Activated CD4-positive, alpha-beta T cell treated with anti-CD3 and anti-CD28 coated beads, Interleukin-2, Interleukin-4, amounts not matched to agents 100 ng/mL and 50 ng/mL, durations not matched to agents 16 hours and 8 hours (primary cell): Measurements from ENCODE around the gene FAAH.

Experiments used
- DNase-seq: peaks from one replicate; pipeline ENCODE4 v3.0.0-alpha.2; 2020; ENCODE audit warnings: low spot score

Gene FAAH

GRCh38 chr1:46451948-46452930, 58.1 kb downstream of the FAAH start:
- DNase-seq: no peak

- DNase-seq: no peak
These were observed 58.8 kb downstream of the FAAH start for GRCh38 chr1:46452931-46453325.

GRCh38 chr1:46453449-46453848, 59.3 kb downstream of the FAAH start:
- DNase-seq: no peak

GRCh38 chr1:46455951-46456350, 61.8 kb downstream of the FAAH start:
- DNase-seq: no peak

GRCh38 chr1:46456411-46456963, 62.4 kb downstream of the FAAH start:
- no peak for DNase-seq

- no peak for DNase-seq
These were observed 63.1 kb downstream of the FAAH start for GRCh38 chr1:46457178-46457577.

GRCh38 chr1:46458190-46458589, 64.1 kb downstream of the FAAH start:
- no peak for DNase-seq

- no peak for DNase-seq
These were observed 64.7 kb downstream of the FAAH start for GRCh38 chr1:46458846-46459245.

- DNase-seq: no peak
These were observed 65.2 kb downstream of the FAAH start for GRCh38 chr1:46459315-46459714.

GRCh38 chr1:46461017-46461808, 67.1 kb downstream of the FAAH start:
- no peak for DNase-seq

GRCh38 chr1:46461809-46462448, 67.8 kb downstream of the FAAH start:
- DNase-seq: no peak
